ENCODE measurements around the gene NOS3. TPM values are rescaled to one million over a fixed set of nuclear protein-coding genes. Genes with fewer than 3 reads are reported as not detected.

The NOS3 gene
- total and polyA plus RNA-seq, 2 of the 13 experiments (the other 11 are each of a cell fraction or from before 2014, with no cell fraction given) = 3.7 to 7.5 TPM

- TF ChIP-seq FOXC1 (CRISPR knock-in tag; IDR thresholded peaks at IDR 0.05; ENCODE audit: borderline replicate concordance) (no peak), ZBTB33 (CRISPR knock-in tag; IDR thresholded peaks at IDR 0.05) (no peak), HOXD1 (CRISPR knock-in tag; IDR thresholded peaks at IDR 0.05) (no peak), ZNF136 (CRISPR knock-in tag; IDR thresholded peaks at IDR 0.05; ENCODE audit: low read depth) (no peak), ZNF607 (CRISPR knock-in tag; IDR thresholded peaks at IDR 0.05; ENCODE audit: borderline replicate concordance) (no peak), ZNF143 (CRISPR knock-in tag; IDR thresholded peaks at IDR 0.05) (0 out of 2 replicates have a peak, but pooled peaks have one; percentile 30), ZNF230 (CRISPR knock-in tag; IDR thresholded peaks at IDR 0.05) (0 out of 2 replicates have a peak, but pooled peaks have one; percentile 24), ATF2 (CRISPR knock-in tag; IDR thresholded peaks at IDR 0.05) (no peak), ZBTB26 (CRISPR knock-in tag; IDR thresholded peaks at IDR 0.05; ENCODE audit: borderline replicate concordance) (no peak; the same call in 1 of the 2 replicates), SP4 (CRISPR knock-in tag; IDR thresholded peaks at IDR 0.05) (peak; percentile 41; the same call in 1 of the 2 replicates), NR2F2 (IDR thresholded peaks at IDR 0.05; ENCODE audit: borderline replicate concordance, low read depth) (no peak), TGIF2 (CRISPR knock-in tag; IDR thresholded peaks at IDR 0.05) (0 out of 2 replicates have a peak, but pooled peaks have one; percentile 30), ZNF562 (CRISPR knock-in tag; IDR thresholded peaks at IDR 0.05; ENCODE audit: borderline replicate concordance) (no peak), PHF8 (CRISPR knock-in tag; IDR thresholded peaks at IDR 0.05) (no peak), ZBTB1 (CRISPR knock-in tag; IDR thresholded peaks at IDR 0.05; ENCODE audit: borderline replicate concordance) (no peak), CENPT (CRISPR knock-in tag; IDR thresholded peaks at IDR 0.05; ENCODE audit: low read depth) (no peak), POLR2A (IDR thresholded peaks at IDR 0.05; ENCODE audit: insufficient read depth in 1 of 2, low read depth in 2 of 2, low read length in 2 of 2) (no peak), NFIC (IDR thresholded peaks at IDR 0.05; ENCODE audit: low read length) (no peak), YEATS4 (CRISPR knock-in tag; IDR thresholded peaks at IDR 0.05; ENCODE audit: borderline replicate concordance) (peak; percentile 52; the same call in 1 of the 2 replicates), ZNF776 (CRISPR knock-in tag; IDR thresholded peaks at IDR 0.05) (no peak), ZNF3 (CRISPR knock-in tag; IDR thresholded peaks at IDR 0.05) (no peak), RXRA (CRISPR knock-in tag; IDR thresholded peaks at IDR 0.05) (no peak), ZFP91 (CRISPR knock-in tag; IDR thresholded peaks at IDR 0.05; ENCODE audit: borderline replicate concordance) (peak; percentile 94), ZNF569 (CRISPR knock-in tag; IDR thresholded peaks at IDR 0.05; ENCODE audit: borderline replicate concordance) (no peak), ONECUT2 (CRISPR knock-in tag; IDR thresholded peaks at IDR 0.05) (no peak)
Measured at GRCh38 chr7:151010307-151011096, 19.7 kb downstream of the NOS3 start (continued).
